ENCODE measurements around the gene COL27A1. TPM values are rescaled to one million over a fixed set of nuclear protein-coding genes. Genes with fewer than 3 reads are reported as not detected.

The COL27A1 gene
- total RNA-seq, 1 donor from 2014 or later: 4.3 TPM

DNA sequence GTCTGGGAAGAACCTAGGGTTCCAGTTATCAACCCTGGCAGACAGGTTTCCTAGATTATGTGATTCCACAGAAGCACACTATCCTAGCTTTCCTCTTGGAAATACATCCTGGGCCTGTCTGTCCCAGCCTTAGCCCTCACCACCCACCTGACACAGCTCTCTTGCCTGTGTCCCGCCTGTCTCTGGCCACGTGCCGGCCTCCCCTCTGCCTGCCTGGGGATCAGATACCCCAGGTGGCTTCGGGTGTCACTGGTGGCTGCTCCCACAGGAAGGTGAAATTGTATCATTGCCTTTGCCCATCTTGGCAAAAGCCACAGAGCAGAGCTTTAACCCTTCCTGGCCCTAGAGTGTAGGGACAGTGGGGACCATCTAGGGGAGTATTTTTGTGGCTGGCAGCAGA is 6.2 kb downstream of the COL27A1 start:
- Mint-ChIP-seq H3K36me3 (peaks cover 4% of the 10 kb centered on the region), H3K4me1 (peaks cover 51% of the 10 kb centered on the region), H3K4me3 (no peak overlapping the region), H3K27me3 (ENCODE audit: insufficient read depth, low read depth) (peaks cover 16% of the 10 kb centered on the region), H3K9me3 (no peaks in the 10 kb centered on the region), H3K27ac (no peak overlapping the region)
- H4K20me1 ChIP-seq (ENCODE audit: low read depth): peaks cover 38% of the 10 kb centered on the region
- H3K9me3 ChIP-seq (ENCODE audit: low read depth): no peaks in the 10 kb centered on the region
- H3K27ac ChIP-seq: no peak overlapping the region
- H3K79me2 ChIP-seq (ENCODE audit: low read depth): peaks cover 7% of the 10 kb centered on the region
- no peak overlapping the region for H3K4me2 ChIP-seq
- TF ChIP-seq EZH2 (IDR thresholded peaks at IDR 0.05): no peak
- TF ChIP-seq EZH2phosphoT487 (IDR thresholded peaks at IDR 0.05): no peak
- TF ChIP-seq, protein P1, sequence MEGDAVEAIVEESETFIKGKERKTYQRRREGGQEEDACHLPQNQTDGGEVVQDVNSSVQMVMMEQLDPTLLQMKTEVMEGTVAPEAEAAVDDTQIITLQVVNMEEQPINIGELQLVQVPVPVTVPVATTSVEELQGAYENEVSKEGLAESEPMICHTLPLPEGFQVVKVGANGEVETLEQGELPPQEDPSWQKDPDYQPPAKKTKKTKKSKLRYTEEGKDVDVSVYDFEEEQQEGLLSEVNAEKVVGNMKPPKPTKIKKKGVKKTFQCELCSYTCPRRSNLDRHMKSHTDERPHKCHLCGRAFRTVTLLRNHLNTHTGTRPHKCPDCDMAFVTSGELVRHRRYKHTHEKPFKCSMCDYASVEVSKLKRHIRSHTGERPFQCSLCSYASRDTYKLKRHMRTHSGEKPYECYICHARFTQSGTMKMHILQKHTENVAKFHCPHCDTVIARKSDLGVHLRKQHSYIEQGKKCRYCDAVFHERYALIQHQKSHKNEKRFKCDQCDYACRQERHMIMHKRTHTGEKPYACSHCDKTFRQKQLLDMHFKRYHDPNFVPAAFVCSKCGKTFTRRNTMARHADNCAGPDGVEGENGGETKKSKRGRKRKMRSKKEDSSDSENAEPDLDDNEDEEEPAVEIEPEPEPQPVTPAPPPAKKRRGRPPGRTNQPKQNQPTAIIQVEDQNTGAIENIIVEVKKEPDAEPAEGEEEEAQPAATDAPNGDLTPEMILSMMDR (IDR thresholded peaks at IDR 0.05): no peak
- H3F3A ChIP-seq (ENCODE audit: low read depth): peaks cover 30% of the 10 kb centered on the region
- no peaks in the 10 kb centered on the region for H3K36me3 ChIP-seq
- peaks cover under 1% of the 10 kb centered on the region for H3K27me3 ChIP-seq
- no peak overlapping the region for H3K9ac ChIP-seq
- H2AFZ ChIP-seq (replicated peaks): no peak overlapping the region
- DNase-seq (ENCODE audit: low spot score): no peak
- H3K4me3 ChIP-seq: no peak overlapping the region
- peaks cover 44% of the 10 kb centered on the region for H3K4me1 ChIP-seq

DNA sequence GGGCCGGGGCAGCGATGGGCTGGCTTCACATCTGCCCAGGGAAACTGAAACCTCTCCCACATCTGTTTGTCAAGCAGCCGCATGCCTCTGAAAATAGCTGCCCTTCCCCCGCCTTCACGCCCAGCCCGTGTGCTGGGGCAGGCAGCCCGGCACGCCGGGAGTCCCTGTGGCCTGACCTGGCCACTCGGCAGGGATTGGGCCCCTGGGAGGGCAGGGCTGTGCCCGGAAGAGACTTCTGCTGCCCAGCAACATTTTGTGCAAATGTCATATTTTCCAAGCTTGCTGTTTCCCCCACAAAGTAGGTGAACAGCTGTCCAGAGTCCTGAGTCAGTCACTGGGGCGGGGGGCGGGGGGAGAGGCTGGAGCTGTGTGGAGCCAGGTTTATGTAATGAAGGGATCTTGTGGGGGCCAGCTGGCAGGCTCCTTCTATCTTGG is 8.2 kb downstream of the COL27A1 start:
- Histone ChIP-seq H3K4me3 (no peak overlapping the region), H3K27me3 (no peaks in the 10 kb centered on the region), H2AFZ (replicated peaks) (no peak overlapping the region), H3F3A (ENCODE audit: low read depth) (peaks cover 14% of the 10 kb centered on the region), H3K9ac (no peak overlapping the region), H3K36me3 (no peaks in the 10 kb centered on the region), H3K9me3 (ENCODE audit: low read depth) (no peaks in the 10 kb centered on the region), H3K4me1 (peaks cover 40% of the 10 kb centered on the region), H3K79me2 (ENCODE audit: low read depth) (peaks cover 7% of the 10 kb centered on the region), H3K27ac (no peak overlapping the region), H4K20me1 (ENCODE audit: low read depth) (peaks cover 32% of the 10 kb centered on the region), H3K4me2 (peak overlapping the region; percentile 63)
- peak overlapping the region; percentile 66 for H3K27ac Mint-ChIP-seq
- peaks cover 7% of the 10 kb centered on the region for H3K36me3 Mint-ChIP-seq
- no peaks in the 10 kb centered on the region for H3K9me3 Mint-ChIP-seq
- TF ChIP-seq, protein P1 (IDR thresholded peaks at IDR 0.05): no peak
- TF ChIP-seq EZH2phosphoT487 (IDR thresholded peaks at IDR 0.05): no peak
- TF ChIP-seq EZH2 (IDR thresholded peaks at IDR 0.05): no peak
- peaks cover 38% of the 10 kb centered on the region for H3K4me1 Mint-ChIP-seq
- H3K4me3 Mint-ChIP-seq: no peak overlapping the region
- peaks cover 9% of the 10 kb centered on the region for H3K27me3 Mint-ChIP-seq (ENCODE audit: insufficient read depth, low read depth)
- peak; percentile 65 for DNase-seq (ENCODE audit: low spot score)

- H3K4me1 ChIP-seq: peaks cover 33% of the 10 kb centered on the region
- peaks cover 36% of the 10 kb centered on the region for H3K4me1 Mint-ChIP-seq
- no peaks in the 10 kb centered on the region for H3K36me3 ChIP-seq
- H3K36me3 Mint-ChIP-seq: peaks cover 8% of the 10 kb centered on the region
- no peak for TF ChIP-seq EZH2 (IDR thresholded peaks at IDR 0.05)
- no peak for TF ChIP-seq EZH2phosphoT487 (IDR thresholded peaks at IDR 0.05)
- TF ChIP-seq, protein P1 (IDR thresholded peaks at IDR 0.05): no peak
- no peak overlapping the region for H3K4me3 Mint-ChIP-seq
- H3K27ac Mint-ChIP-seq: peak overlapping the region; percentile 66
- H3K27me3 Mint-ChIP-seq (ENCODE audit: insufficient read depth, low read depth): peaks cover 7% of the 10 kb centered on the region
- H3K4me2 ChIP-seq: no peak overlapping the region
- peaks cover 6% of the 10 kb centered on the region for H3F3A ChIP-seq (ENCODE audit: low read depth)
- H3K9me3 Mint-ChIP-seq: no peaks in the 10 kb centered on the region
- peaks cover 7% of the 10 kb centered on the region for H3K79me2 ChIP-seq (ENCODE audit: low read depth)
- DNase-seq (ENCODE audit: low spot score): no peak
- H2AFZ ChIP-seq (replicated peaks): no peak overlapping the region
- H3K9me3 ChIP-seq (ENCODE audit: low read depth): no peaks in the 10 kb centered on the region
- H3K27me3 ChIP-seq: no peaks in the 10 kb centered on the region
- H3K27ac ChIP-seq: no peak overlapping the region
- no peak overlapping the region for H3K4me3 ChIP-seq
- peaks cover 24% of the 10 kb centered on the region for H4K20me1 ChIP-seq (ENCODE audit: low read depth)
- no peak overlapping the region for H3K9ac ChIP-seq
Measured at GRCh38 chr9:114164191-114164794, 9.0 kb downstream of the COL27A1 start.
